ENCODE data around the gene DNM1L. TPM values are rescaled to one million over a fixed set of nuclear protein-coding genes. Genes with fewer than 3 reads are reported as not detected.

DNM1L gene
- total RNA-seq, 1 experiment from 2014 or later: 79.4 TPM

DNA sequence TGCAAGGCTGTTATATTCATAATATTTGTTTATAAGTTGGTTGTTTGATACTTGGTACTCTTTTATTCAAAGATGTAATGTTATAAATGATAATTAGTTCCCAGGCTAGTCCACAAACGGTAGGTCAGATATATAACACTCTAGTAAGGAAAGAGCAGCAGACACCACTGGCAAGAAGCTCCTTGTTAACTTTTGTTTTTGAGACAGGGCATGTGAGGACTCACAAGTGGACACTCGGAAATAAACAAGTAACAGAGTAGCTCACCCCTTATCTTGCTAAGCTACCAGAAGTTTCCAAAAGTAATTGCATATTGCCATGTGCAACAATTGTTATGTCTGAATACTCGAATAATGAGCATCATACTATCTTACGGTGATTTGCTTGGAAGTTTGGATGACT lies 115.2 kb downstream of the DNM1L start:
- Histone ChIP-seq H3K4me3 (no peak overlapping the region), H3K36me3 (peaks cover 2% of the 10 kb centered on the region; the same call in 1 of the 2 replicates), H3K27ac (no peak overlapping the region), H3K4me1 (peaks cover 3% of the 10 kb centered on the region; the same call in 1 of the 2 replicates), H3K27me3 (no peaks in the 10 kb centered on the region), H3K9me3 (replicated peaks) (no peaks in the 10 kb centered on the region)
- DNase-seq: no peak

Other genes with a start within 250 kb of the DNM1L start
- gene YARS2, start 76.6 kb downstream of the DNM1L start, total RNA-seq (2014; rRNA removed; shearing (Covaris generic)): 28.8 and 32.9 TPM in 2 replicates
- 3.5 and 5.1 TPM in 2 replicates for gene PKP2, start 217.5 kb downstream of the DNM1L start, total RNA-seq (2014; rRNA removed; shearing (Covaris generic))

Data from SJCRH30 (cell line).